Activated gamma-delta T cell treated with Interleukin-2 at 50 U/mL for 16 hours (primary cell): ENCODE data around the gene UTF1.

Experiments used
- DNase-seq: peaks from one replicate; pipeline ENCODE4 v3.0.0-alpha.2; 2020

The UTF1 gene

GRCh38 chr10:133281084-133281483 lies 51.1 kb downstream of the UTF1 start:
- no peak for DNase-seq
